PFSK-1 (cell line): Measurements from ENCODE around the gene NUDT21. TPM values are rescaled to one million over a fixed set of nuclear protein-coding genes. Genes with fewer than 3 reads are reported as not detected.

Experiments
- FOXP2 ChIP-seq: optimal IDR thresholded peaks from 2 replicates; pipeline ENCODE3; 2011; ENCODE audit warnings: borderline replicate concordance, control low read depth, inconsistent platforms; ENCODE audit not compliant: insufficient read depth; ENCODE audit errors: extremely low read length, extremely low read depth
- POLR2AphosphoS5 ChIP-seq: IDR thresholded peaks from 2 replicates; pipeline ENCODE4 v1.6.1; 2012; ENCODE audit warnings: low read depth, mild to moderate bottlenecking, control low read depth, low read length, moderate library complexity
- REST ChIP-seq, 2 experiments: IDR thresholded peaks; 2 replicates each; pipeline versions ENCODE4 v1.6.1 to v1.8.0; 2011 to 2012; ENCODE audit warnings: low read depth in 2 of 2, low read length in 2 of 2, control low read depth in 1 of 2, inconsistent platforms in 1 of 2, mild to moderate bottlenecking in 1 of 2, moderate library complexity in 1 of 2; ENCODE audit not compliant: insufficient read depth in 1 of 2
- SIN3A ChIP-seq: IDR thresholded peaks from 2 replicates; pipeline ENCODE4 v1.6.1; 2012; ENCODE audit warnings: mild to moderate bottlenecking, low read length, moderate library complexity, borderline replicate concordance; ENCODE audit not compliant: insufficient read depth
- TAF1 ChIP-seq: IDR thresholded peaks from 2 replicates; pipeline ENCODE4 v1.6.1; 2012; ENCODE audit warnings: low read length, control low read depth, borderline replicate concordance; ENCODE audit not compliant: insufficient read depth
- polyA plus RNA-seq: library from polyadenylated mRNA; unstranded; fragments of >200 nt; gene quantifications from one replicate; pipeline ENCODE4 v1.2.1, GENCODE V29; 2012; ENCODE audit warnings: low read depth, missing spikeins; ENCODE audit not compliant: insufficient read length

The NUDT21 gene
- polyA plus RNA-seq, result 55.3 TPM

GRCh38 chr16:56450986-56451752 is at the start of gene NUDT21, which contains the start of gene OGFOD1:
Gene NUDT21, minus strand, starts transcription at chr16:56451332. Its CDS starts 130 bp downstream, at chr16:56451202.
Gene OGFOD1, plus strand, starts transcription at chr16:56451554. Its CDS starts 59 bp downstream, at chr16:56451613.
- TF ChIP-seq SIN3A (no peak), POLR2AphosphoS5 (peak; percentile 76), TAF1 (peak; percentile 77)

GRCh38 chr16:56493815-56494214 is 42.7 kb upstream of the NUDT21 start:
- TF ChIP-seq SIN3A (no peak), POLR2AphosphoS5 (no peak), REST (IDR thresholded peaks at IDR 0.05; ENCODE audit: insufficient read depth in 1 of 2, low read depth in 2 of 2, low read length in 2 of 2) (no peak), TAF1 (no peak), FOXP2 (no peak)

- no peak for TF ChIP-seq SIN3A
- no peak for TF ChIP-seq FOXP2
- TF ChIP-seq REST (IDR thresholded peaks at IDR 0.05; ENCODE audit: insufficient read depth in 1 of 2, low read depth in 2 of 2, low read length in 2 of 2), result no peak
- no peak for TF ChIP-seq POLR2AphosphoS5
- TF ChIP-seq TAF1, result no peak
Observed at GRCh38 chr16:56493126-56493525, 42.0 kb upstream of the NUDT21 start.

- no peak for TF ChIP-seq TAF1
- TF ChIP-seq SIN3A, result no peak
- no peak for TF ChIP-seq FOXP2
- TF ChIP-seq REST (IDR thresholded peaks at IDR 0.05; ENCODE audit: insufficient read depth in 1 of 2, low read depth in 2 of 2, low read length in 2 of 2), result no peak
- no peak for TF ChIP-seq POLR2AphosphoS5
Observed at GRCh38 chr16:56491657-56492261, 40.6 kb upstream of the NUDT21 start.

GRCh38 chr16:56488035-56488434 is 36.9 kb upstream of the NUDT21 start:
- no peak for TF ChIP-seq REST (IDR thresholded peaks at IDR 0.05; ENCODE audit: insufficient read depth in 1 of 2, low read depth in 2 of 2, low read length in 2 of 2)
- no peak for TF ChIP-seq FOXP2
- TF ChIP-seq SIN3A, result no peak
- no peak for TF ChIP-seq POLR2AphosphoS5
- no peak for TF ChIP-seq TAF1
